ENCODE measurements around the gene UGCG.

DNA sequence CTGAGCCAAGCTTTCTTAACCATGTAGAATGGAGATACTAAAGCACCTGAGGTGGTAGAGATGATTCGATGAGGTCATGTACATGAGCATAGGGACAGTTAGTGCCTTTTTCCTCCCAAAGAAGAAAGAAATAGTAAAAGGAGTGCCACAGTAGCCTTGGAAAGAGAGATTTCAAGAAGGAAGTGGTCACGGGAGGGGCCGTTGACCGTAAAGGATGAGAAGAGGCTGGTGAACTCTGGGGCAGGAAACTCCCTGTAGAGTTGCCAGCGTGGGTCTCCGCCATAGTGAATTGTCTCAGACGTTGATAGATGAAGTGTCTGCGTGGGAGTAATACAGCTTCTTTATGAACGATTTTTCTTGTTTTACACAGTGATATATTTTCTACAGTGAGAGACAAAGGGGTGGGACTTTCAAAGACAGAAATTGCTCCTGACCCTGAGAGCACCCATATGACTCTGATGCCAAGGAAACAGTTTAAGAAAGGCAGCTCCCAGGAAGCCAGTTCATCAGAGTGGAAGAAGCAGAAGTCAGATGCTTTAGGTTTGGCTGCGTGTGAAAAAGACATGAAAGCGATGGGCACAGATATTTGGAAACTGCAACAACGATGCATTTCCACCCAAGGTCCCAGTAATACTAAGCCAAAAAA is 41.3 kb downstream of the UGCG start:
- TF ChIP-seq, protein P1, sequence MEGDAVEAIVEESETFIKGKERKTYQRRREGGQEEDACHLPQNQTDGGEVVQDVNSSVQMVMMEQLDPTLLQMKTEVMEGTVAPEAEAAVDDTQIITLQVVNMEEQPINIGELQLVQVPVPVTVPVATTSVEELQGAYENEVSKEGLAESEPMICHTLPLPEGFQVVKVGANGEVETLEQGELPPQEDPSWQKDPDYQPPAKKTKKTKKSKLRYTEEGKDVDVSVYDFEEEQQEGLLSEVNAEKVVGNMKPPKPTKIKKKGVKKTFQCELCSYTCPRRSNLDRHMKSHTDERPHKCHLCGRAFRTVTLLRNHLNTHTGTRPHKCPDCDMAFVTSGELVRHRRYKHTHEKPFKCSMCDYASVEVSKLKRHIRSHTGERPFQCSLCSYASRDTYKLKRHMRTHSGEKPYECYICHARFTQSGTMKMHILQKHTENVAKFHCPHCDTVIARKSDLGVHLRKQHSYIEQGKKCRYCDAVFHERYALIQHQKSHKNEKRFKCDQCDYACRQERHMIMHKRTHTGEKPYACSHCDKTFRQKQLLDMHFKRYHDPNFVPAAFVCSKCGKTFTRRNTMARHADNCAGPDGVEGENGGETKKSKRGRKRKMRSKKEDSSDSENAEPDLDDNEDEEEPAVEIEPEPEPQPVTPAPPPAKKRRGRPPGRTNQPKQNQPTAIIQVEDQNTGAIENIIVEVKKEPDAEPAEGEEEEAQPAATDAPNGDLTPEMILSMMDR (IDR thresholded peaks at IDR 0.05): no peak
- no peak for TF ChIP-seq POLR2A (IDR thresholded peaks at IDR 0.05)
